Liver (tissue), 9 donors: Measurements from ENCODE around the gene TMEM123. TPM values are rescaled to one million over a fixed set of nuclear protein-coding genes. Genes with fewer than 3 reads are reported as not detected.

Source experiments
- DNase-seq: peaks from one replicate; pipeline ENCODE4 v3.0.0-alpha.2; 2017; ENCODE audit warnings: low spot score
- H3K27ac ChIP-seq, 2 donors: one replicate each; pipeline ENCODE4 v1.7.0; 2013; ENCODE audit warnings: inconsistent platforms in 2 of 2, low read length in 2 of 2, control low read depth in 1 of 2, low read depth in 1 of 2, mild to moderate bottlenecking in 1 of 2
- H3K27me3 ChIP-seq, 4 donors: one replicate each; pipeline versions ENCODE4 v1.6.1 to v1.7.0; 2013; ENCODE audit warnings: low read length in 3 of 4, inconsistent platforms in 1 of 4, mild to moderate bottlenecking in 1 of 4, moderate library complexity in 1 of 4; ENCODE audit not compliant: control insufficient read depth in 4 of 4, insufficient read depth in 4 of 4
- H3K36me3 ChIP-seq, 4 donors: one replicate each; pipeline versions ENCODE4 v1.6.1 to v1.7.0; 2013; ENCODE audit warnings: low read length in 3 of 4, mild to moderate bottlenecking in 3 of 4, low read depth in 1 of 4, moderate library complexity in 1 of 4; ENCODE audit not compliant: control insufficient read depth in 4 of 4, insufficient read depth in 3 of 4
- H3K4me1 ChIP-seq, 4 donors: one replicate each; pipeline versions ENCODE4 v1.6.1 to v1.7.0; 2013; ENCODE audit warnings: low read length in 3 of 4, mild to moderate bottlenecking in 3 of 4, moderate library complexity in 1 of 4; ENCODE audit not compliant: control insufficient read depth in 4 of 4, insufficient read depth in 4 of 4
- H3K4me3 ChIP-seq, 3 donors: one replicate each; pipeline versions ENCODE4 v1.6.1 to v1.7.0; 2013; ENCODE audit warnings: low read length in 3 of 3, control low read depth in 1 of 3, low read depth in 1 of 3, mild to moderate bottlenecking in 1 of 3
- H3K9ac ChIP-seq, 2 donors: one replicate each; pipeline ENCODE4 v1.7.0; 2013; ENCODE audit warnings: low read length in 2 of 2, mild to moderate bottlenecking in 2 of 2, moderate library complexity in 2 of 2, control low read depth in 1 of 2, low read depth in 1 of 2
- H3K9me3 ChIP-seq, 4 donors: one replicate each; pipeline versions ENCODE4 v1.6.1 to v1.7.0; 2013; ENCODE audit warnings: low read length in 3 of 4; ENCODE audit not compliant: control insufficient read depth in 4 of 4
- CTCF ChIP-seq: fragments of 150-350 bp; IDR thresholded peaks from 2 replicates; pipeline ENCODE4 v1.5.1; 2017; ENCODE audit warnings: improper control_type of control experiment, low read depth, low read length; ENCODE audit not compliant: missing input control
- EGR1 ChIP-seq, 2 donors: IDR thresholded peaks; 2 replicates each; pipeline ENCODE4 v1.6.1; 2016 to 2018; ENCODE audit warnings: antibody characterized with exemption in 2 of 2, low read depth in 2 of 2
- FOXA1 ChIP-seq: IDR thresholded peaks from 2 replicates; pipeline ENCODE4 v1.6.1; 2016; ENCODE audit warnings: antibody characterized with exemption
- FOXA2 ChIP-seq: IDR thresholded peaks from 2 replicates; pipeline ENCODE4 v1.6.1; 2016; ENCODE audit warnings: antibody characterized with exemption
- HNF4A ChIP-seq, 2 donors: conservative IDR thresholded peaks; 2 replicates each; pipeline ENCODE4 v1.6.1; 2016; ENCODE audit warnings: antibody characterized with exemption in 2 of 2, mild to moderate bottlenecking in 2 of 2
- NR2F2 ChIP-seq: IDR thresholded peaks from 2 replicates; pipeline ENCODE4 v1.6.1; 2016; ENCODE audit warnings: antibody characterized with exemption
- RAD21 ChIP-seq, 2 donors: IDR thresholded peaks; 2 replicates each; pipeline ENCODE4 v1.6.1; 2016; ENCODE audit warnings: antibody characterized with exemption in 2 of 2, mild to moderate bottlenecking in 2 of 2
- RXRA ChIP-seq, 2 donors: IDR thresholded peaks; 2 replicates each; pipeline ENCODE4 v1.6.1; 2017 to 2018; ENCODE audit warnings: antibody characterized with exemption in 2 of 2, mild to moderate bottlenecking in 1 of 2
- SP1 ChIP-seq: IDR thresholded peaks from 2 replicates; pipeline ENCODE4 v1.6.1; 2018; ENCODE audit warnings: antibody characterized with exemption, mild to moderate bottlenecking
- TAF1 ChIP-seq: conservative IDR thresholded peaks from 2 replicates; pipeline ENCODE4 v1.6.1; 2016; ENCODE audit warnings: antibody characterized with exemption, mild to moderate bottlenecking
- YY1 ChIP-seq: IDR thresholded peaks from 2 replicates; pipeline ENCODE4 v1.6.1; 2016; ENCODE audit warnings: antibody characterized with exemption, mild to moderate bottlenecking
- ZBTB33 ChIP-seq: IDR thresholded peaks from 2 replicates; pipeline ENCODE4 v1.6.1; 2016; ENCODE audit warnings: antibody characterized with exemption
- WGBS: extraction: QIAGEN DNeasy Blood & Tissue Kit; methylation state at CpG from one replicate; pipeline ENCODE4 v1.1.7; 2013; 5-methylcytosine and 5-hydroxymethylcytosine counted together
- polyA plus RNA-seq, 2 donors: library from polyadenylated mRNA; stranded (reverse) in 1 of 2; unstranded in 1 of 2; fragments of 200-250 nt in 1 of 2; fragments of >200 nt in 1 of 2; fragmentation: Nextera tagmentation in 1 of 2; extraction: Ambion mirVana in 1 of 2; gene quantifications; one replicate each; pipeline versions ENCODE4 v1.2.1 to v1.2.3, GENCODE V29; 2013 to 2015
- total RNA-seq, 2 donors: library from RNA; depleted of rRNA; stranded (reverse); fragments of >200 nt; gene quantifications; one replicate each; pipeline ENCODE4 v1.2.3, GENCODE V29; 2014
- TF ChIP-seq, protein P1 (sequence below): IDR thresholded peaks from 2 replicates; pipeline ENCODE4 v1.6.1; 2016; ENCODE audit warnings: antibody characterized with exemption
- TF ChIP-seq, protein P2 (sequence below): IDR thresholded peaks from 2 replicates; pipeline ENCODE4 v1.6.1; 2016; ENCODE audit warnings: antibody characterized with exemption
- donor health status: healthy.
- donor health status: healthy.
- donor health status: healthy.
- donor health status: healthy.
- donor health status: healthy.

TMEM123 gene
- total and polyA plus RNA-seq, 4 donors: 101 to 140 (median 107) TPM

GRCh38 chr11:102423936-102424335 lies 28.6 kb downstream of the TMEM123 start (continued):
- TF ChIP-seq SP1: no peak
- no peak for TF ChIP-seq NR2F2
- TF ChIP-seq, protein P1, sequence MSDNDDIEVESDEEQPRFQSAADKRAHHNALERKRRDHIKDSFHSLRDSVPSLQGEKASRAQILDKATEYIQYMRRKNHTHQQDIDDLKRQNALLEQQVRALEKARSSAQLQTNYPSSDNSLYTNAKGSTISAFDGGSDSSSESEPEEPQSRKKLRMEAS: no peak
- no peak for TF ChIP-seq FOXA2
- TF ChIP-seq, protein P2, sequence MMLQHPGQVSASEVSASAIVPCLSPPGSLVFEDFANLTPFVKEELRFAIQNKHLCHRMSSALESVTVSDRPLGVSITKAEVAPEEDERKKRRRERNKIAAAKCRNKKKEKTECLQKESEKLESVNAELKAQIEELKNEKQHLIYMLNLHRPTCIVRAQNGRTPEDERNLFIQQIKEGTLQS: no peak
- TF ChIP-seq CTCF: no peak
- TF ChIP-seq HNF4A (conservative IDR thresholded peaks at IDR 0.05): no peak
- no peak for TF ChIP-seq RAD21 (IDR thresholded peaks at IDR 0.05)
- no peak for TF ChIP-seq YY1

DNA sequence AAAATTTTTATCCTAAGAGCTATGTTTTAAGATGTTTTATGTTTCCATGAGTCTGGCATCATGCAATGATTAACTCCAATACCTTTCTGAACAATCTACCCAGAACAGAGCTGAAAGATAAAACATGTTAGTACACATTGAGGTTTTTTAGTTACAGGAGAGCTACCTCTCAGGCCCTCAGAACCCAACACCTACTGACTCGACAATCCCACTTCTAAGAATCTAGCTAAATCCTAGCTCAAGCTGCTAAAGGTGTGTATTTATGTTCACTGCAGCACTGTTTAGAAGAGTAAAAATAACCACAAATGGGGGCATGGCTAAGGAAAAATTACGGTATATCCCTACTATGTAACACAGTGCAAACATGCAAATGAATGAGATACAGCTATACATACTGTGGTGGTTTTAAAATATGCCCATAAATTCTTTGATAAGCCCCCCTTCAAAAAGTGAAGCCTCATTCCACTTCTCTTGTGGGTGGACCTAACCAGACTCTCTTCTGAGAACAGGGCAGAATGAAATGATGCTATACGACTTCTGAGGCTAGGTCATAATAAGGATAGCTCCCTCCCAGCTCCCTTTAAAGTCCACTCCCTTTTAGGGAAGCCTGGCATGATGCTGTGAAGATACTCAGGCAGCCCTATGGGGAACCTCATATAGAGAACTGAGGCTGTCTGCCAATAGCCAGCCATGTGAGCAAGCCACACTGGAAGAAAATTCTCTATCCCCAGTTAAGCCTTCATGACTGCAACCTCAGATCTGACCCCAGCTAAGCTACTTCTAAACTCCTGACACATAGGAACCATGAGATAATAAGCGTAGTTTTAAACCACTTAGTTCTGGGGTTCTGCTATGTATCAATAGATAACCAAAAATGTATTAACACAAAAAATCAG lies 29.5 kb downstream of the TMEM123 start:
- Histone ChIP-seq H3K4me3 (no peak overlapping the region), H3K36me3 (peaks cover 0 to 3% (median 1%) of the 10 kb centered on the region in 4 donors), H3K9ac (no peak overlapping the region), H3K9me3 (no peaks in the 10 kb centered on the region), H3K27me3 (no peaks in the 10 kb centered on the region), H3K4me1 (peaks cover 0 to 3% (median under 1%) of the 10 kb centered on the region in 4 donors), H3K27ac (no peak overlapping the region)
- 89% methylated on average over 4 of the region's 4 CpGs for WGBS
- no peak for DNase-seq
- TF ChIP-seq TAF1 (no peak), ZBTB33 (no peak), SP1 (no peak)
- TF ChIP-seq, protein P2: no peak

GRCh38 chr11:102421261-102421660 lies 31.3 kb downstream of the TMEM123 start:
- peaks cover 0 to 12% (median 2%) of the 10 kb centered on the region in 4 donors for H3K4me1 ChIP-seq
- H3K4me3 ChIP-seq: no peak overlapping the region
- H3K36me3 ChIP-seq: peaks cover 0 to 3% (median 1%) of the 10 kb centered on the region in 4 donors
- no peak overlapping the region for H3K9ac ChIP-seq
- TF ChIP-seq EGR1 (IDR thresholded peaks at IDR 0.05; ENCODE audit: low read depth in 2 of 2) (no peak), RXRA (IDR thresholded peaks at IDR 0.05) (no peak), FOXA1 (no peak), YY1 (no peak), FOXA2 (no peak), HNF4A (conservative IDR thresholded peaks at IDR 0.05) (no peak), TAF1 (no peak)
- no peak for DNase-seq
- WGBS: 77% methylated on average over 3 of the region's 3 CpGs
- no peaks in the 10 kb centered on the region for H3K27me3 ChIP-seq
- H3K27ac ChIP-seq: no peak overlapping the region
- no peaks in the 10 kb centered on the region for H3K9me3 ChIP-seq
